Transverse colon (tissue), 4 donors: ENCODE data around the gene ARIH1. TPM values are rescaled to one million over a fixed set of nuclear protein-coding genes. Genes with fewer than 3 reads are reported as not detected.
"Not testable (repeated sequence)": the region's sequence is repeated elsewhere in the genome, so short reads cannot be mapped to it uniquely, and the experiment has no call there.

Experiments
- DNase-seq: peaks from one replicate; pipeline ENCODE4 v3.0.0-alpha.2; 2019
- H3K27ac ChIP-seq, 4 donors: fragments of 200-600 bp; sonication (generic); 2 replicates each; pipeline ENCODE4 v1.5.1; 2016 to 2018; ENCODE audit warnings: inconsistent platforms in 4 of 4
- H3K27me3 ChIP-seq: fragments of 200-600 bp; sonication (generic); 2 replicates; pipeline ENCODE4 v1.5.1; 2017; ENCODE audit warnings: inconsistent platforms
- H3K36me3 ChIP-seq, 4 donors: fragments of 200-600 bp; sonication (generic); 2 replicates each; pipeline ENCODE4 v1.5.1; 2017 to 2019; ENCODE audit warnings: inconsistent platforms in 4 of 4
- H3K4me1 ChIP-seq, 4 donors: fragments of 200-600 bp; sonication (generic); 2 replicates each; pipeline ENCODE4 v1.5.1; 2017 to 2020; ENCODE audit warnings: inconsistent platforms in 4 of 4
- H3K4me3 ChIP-seq, 4 donors: fragments of 200-600 bp; sonication (generic); 1 replicate in 1 of 4; 2 replicates in 3 of 4; pipeline versions ENCODE4 v1.5.1 to v1.6.1; 2017 to 2019; ENCODE audit warnings: inconsistent platforms in 4 of 4
- H3K9me3 ChIP-seq, 2 donors: fragments of 200-600 bp; sonication (generic); 2 replicates each; pipeline ENCODE4 v1.5.1; 2017 to 2019; ENCODE audit warnings: inconsistent platforms in 2 of 2
- EP300 ChIP-seq: sonication (generic); formaldehyde crosslinking; IDR thresholded peaks from one replicate; pipeline ENCODE4 v1.6.1; 2017; ENCODE audit warnings: antibody characterized with exemption, low read depth
- POLR2A ChIP-seq: fragments of 450-650 bp; IDR thresholded peaks from one replicate; pipeline ENCODE4 v1.6.1; 2016; ENCODE audit warnings: antibody characterized with exemption, mild to moderate bottlenecking, moderate library complexity
- POLR2AphosphoS5 ChIP-seq, 3 donors: sonication (generic); formaldehyde crosslinking; IDR thresholded peaks; one replicate each; pipeline ENCODE4 v1.6.1; 2016; ENCODE audit warnings: antibody characterized with exemption in 3 of 3
- WGBS, 2 donors: methylation state at CpG; one replicate each; pipeline ENCODE4 v1.1.5; 2018; ENCODE audit warnings: low coverage in 1 of 2; 5-methylcytosine and 5-hydroxymethylcytosine counted together
- in situ Hi-C, 4 donors: fragments of 200-750 bp; cut with MboI; loops; one replicate each; pipeline versions ENCODE4 v1.15.0 to v1.15.1; 2017; ENCODE audit warnings: low sequenced_read_pairs in 3 of 4, low pct_ligation_motif_present in 1 of 4, low pct_unique_long_range_greater_than_20kb in 1 of 4
- intact Hi-C: fragments of 100-400 bp; cut with DNase I; formaldehyde crosslinking; loops from one replicate; pipeline ENCODE4 v1.15.1; 2023; ENCODE audit warnings: low total_unique reads
- total RNA-seq, 4 donors: library from RNA; depleted of rRNA; stranded (reverse); fragments of >200 nt; gene quantifications; one replicate each; pipeline ENCODE4 v1.1.0, GENCODE V29; 2016
- TF ChIP-seq, protein P1 (sequence below), 5 experiments: fragments of 200-600 bp in 3 of 5; fragments of 450-650 bp in 2 of 5; sonication (generic) in 3 of 5; IDR thresholded peaks; 1 replicate in 2 of 5; 2 replicates in 3 of 5; pipeline ENCODE4 v1.5.1; 2016 to 2017; ENCODE audit warnings: antibody characterized with exemption in 5 of 5, inconsistent platforms in 3 of 5, mild to moderate bottlenecking in 2 of 5, moderate library complexity in 1 of 5

The ARIH1 gene
- total RNA-seq, 4 donors from 2014 or later, result 15.7 to 108 (median 53.1) TPM

DNA sequence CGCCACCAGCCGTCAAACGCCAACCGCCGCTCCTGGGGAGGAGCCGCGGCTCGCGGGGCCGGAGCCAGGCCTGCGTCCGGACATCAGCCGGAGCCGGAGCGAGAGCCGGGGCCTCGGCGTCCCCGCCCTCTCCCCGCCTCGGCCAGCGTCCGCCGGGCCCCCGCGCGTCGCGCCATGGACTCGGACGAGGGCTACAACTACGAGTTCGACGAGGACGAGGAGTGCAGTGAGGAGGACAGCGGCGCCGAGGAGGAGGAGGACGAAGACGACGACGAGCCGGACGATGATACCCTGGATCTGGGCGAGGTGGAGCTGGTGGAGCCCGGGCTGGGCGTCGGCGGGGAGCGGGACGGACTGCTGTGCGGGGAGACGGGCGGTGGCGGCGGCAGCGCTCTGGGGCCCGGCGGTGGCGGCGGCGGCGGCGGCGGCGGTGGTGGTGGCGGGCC lies 359 bp downstream of the ARIH1 start:
- H3K27me3 ChIP-seq, result no peaks in the 10 kb centered on the region
- DNase-seq, result no peak
- peak overlapping the region; percentile 69 to 89 (median 79) for H3K4me3 ChIP-seq
- peaks cover 0 to 6% (median 2%) of the 10 kb centered on the region in 4 donors for H3K36me3 ChIP-seq
- 0% methylated on average over 2 of the region's 67 CpGs; no CpG with 5 or more reads in 1 of the 2 donors for WGBS, 2 donors
- peaks cover 24 to 45% (median 31%) of the 10 kb centered on the region in 4 donors for H3K4me1 ChIP-seq
- H3K9me3 ChIP-seq, result no peaks in the 10 kb centered on the region
- peak overlapping the region; percentile 96 to 100 (median 98) for H3K27ac ChIP-seq
- intact Hi-C loops, result loop anchor here (5.0 kb wide), 1 partner anchor 97 kb away; the partner anchor contains the start of gene HEXA
- in situ Hi-C loops, result loop anchor here in 1 of 4 donors (5.0 kb wide), 1 partner anchor 97 kb away; the partner anchor contains the start of gene HEXA
- TF ChIP-seq POLR2A, result no peak
- no peak for TF ChIP-seq POLR2AphosphoS5 (IDR thresholded peaks at IDR 0.05)
- TF ChIP-seq EP300, result no peak
- TF ChIP-seq, protein P1, sequence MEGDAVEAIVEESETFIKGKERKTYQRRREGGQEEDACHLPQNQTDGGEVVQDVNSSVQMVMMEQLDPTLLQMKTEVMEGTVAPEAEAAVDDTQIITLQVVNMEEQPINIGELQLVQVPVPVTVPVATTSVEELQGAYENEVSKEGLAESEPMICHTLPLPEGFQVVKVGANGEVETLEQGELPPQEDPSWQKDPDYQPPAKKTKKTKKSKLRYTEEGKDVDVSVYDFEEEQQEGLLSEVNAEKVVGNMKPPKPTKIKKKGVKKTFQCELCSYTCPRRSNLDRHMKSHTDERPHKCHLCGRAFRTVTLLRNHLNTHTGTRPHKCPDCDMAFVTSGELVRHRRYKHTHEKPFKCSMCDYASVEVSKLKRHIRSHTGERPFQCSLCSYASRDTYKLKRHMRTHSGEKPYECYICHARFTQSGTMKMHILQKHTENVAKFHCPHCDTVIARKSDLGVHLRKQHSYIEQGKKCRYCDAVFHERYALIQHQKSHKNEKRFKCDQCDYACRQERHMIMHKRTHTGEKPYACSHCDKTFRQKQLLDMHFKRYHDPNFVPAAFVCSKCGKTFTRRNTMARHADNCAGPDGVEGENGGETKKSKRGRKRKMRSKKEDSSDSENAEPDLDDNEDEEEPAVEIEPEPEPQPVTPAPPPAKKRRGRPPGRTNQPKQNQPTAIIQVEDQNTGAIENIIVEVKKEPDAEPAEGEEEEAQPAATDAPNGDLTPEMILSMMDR (IDR thresholded peaks at IDR 0.05), result no peak

DNA sequence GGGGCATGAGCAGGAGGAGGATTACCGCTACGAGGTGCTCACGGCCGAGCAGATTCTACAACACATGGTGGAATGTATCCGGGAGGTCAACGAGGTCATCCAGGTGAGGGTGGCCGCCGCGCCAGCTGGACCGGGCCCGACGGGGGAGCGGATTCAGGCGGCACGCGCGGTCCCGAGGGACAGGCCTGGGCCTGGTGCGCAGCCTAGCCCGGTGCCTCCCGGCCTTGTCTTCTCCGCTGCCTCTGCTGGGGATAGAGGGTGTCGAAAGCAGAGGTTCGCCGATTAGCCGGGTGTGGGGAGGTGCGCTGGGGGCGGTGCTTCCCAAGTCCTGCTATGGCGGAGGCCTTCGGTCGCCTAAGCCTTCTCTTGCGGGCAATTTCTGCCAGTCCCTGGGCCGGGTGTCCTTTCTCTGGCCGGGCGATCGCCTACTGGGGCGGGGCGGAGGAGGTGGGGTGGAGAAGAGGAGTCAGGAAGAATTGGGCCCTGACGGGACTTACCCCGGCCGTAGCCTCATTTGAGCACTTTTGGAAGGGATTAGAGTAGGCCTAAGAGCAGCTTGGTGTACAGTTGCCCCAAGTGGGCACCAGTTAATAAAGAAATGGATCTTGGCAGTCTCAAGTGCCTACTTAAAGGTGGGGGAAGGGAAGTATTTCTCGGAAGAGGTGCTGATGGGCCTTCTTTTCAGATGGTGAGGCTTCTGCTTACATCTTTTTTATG lies 940 bp downstream of the ARIH1 start:
- Histone ChIP-seq H3K9me3 (no peaks in the 10 kb centered on the region), H3K4me1 (peaks cover 24 to 50% (median 31%) of the 10 kb centered on the region in 4 donors)
- in situ Hi-C loops, result loop anchor here in 1 of 4 donors (5.0 kb wide), 1 partner anchor 98 kb away; the partner anchor contains the start of gene HEXA

DNA sequence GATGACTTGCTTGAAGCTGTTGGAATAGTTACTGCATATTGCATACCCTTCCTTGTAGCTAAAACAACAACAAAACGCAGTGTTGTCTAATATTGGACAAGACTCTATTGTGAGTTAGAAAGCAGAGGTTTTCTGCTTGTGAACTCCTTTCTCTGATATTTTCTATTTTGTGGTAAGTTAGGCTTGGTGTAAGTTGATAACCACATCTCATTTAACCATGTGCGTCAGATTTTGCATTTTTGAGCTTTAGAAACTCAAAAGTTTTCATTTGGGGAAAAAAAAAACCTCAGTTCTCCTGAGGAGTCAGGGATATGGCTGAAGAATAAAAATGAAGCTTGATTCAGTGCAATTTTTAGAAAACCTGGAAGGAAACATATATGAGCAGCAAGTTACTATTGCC lies 1.5 kb downstream of the ARIH1 start:
- intact Hi-C loops (no loop called here), in situ Hi-C loops (no loop called here)
- DNase-seq, result no peak
- Histone ChIP-seq H3K4me1 (peaks cover 24 to 56% (median 31%) of the 10 kb centered on the region in 4 donors), H3K36me3 (peaks cover 0 to 8% (median 3%) of the 10 kb centered on the region in 4 donors), H3K27ac (peak overlapping the region; percentile 96 to 100 (median 98)), H3K4me3 (peak overlapping the region; percentile 69 to 89 (median 79)), H3K9me3 (no peaks in the 10 kb centered on the region), H3K27me3 (no peaks in the 10 kb centered on the region)
- 1 to 17% methylated on average over 2 of the region's 2 CpGs for whole genome bisulfite sequencing, 2 donors
- TF ChIP-seq, protein P1 (IDR thresholded peaks at IDR 0.05), result no peak
- no peak for TF ChIP-seq EP300
- no peak for TF ChIP-seq POLR2AphosphoS5 (IDR thresholded peaks at IDR 0.05)
- no peak for TF ChIP-seq POLR2A

More for the DNA sequence above, 940 bp downstream of the ARIH1 start:
- Histone ChIP-seq H3K36me3 (peaks cover 0 to 8% (median 3%) of the 10 kb centered on the region in 4 donors), H3K27ac (peak overlapping the region; percentile 96 to 100 (median 98)), H3K4me3 (peak overlapping the region; percentile 69 to 89 (median 79)), H3K27me3 (no peaks in the 10 kb centered on the region)
- peak; percentile 85 for DNase-seq
- TF ChIP-seq POLR2A, result peak; percentile 89
- TF ChIP-seq, protein P1 (IDR thresholded peaks at IDR 0.05), result peak in 1 of 5 experiments; percentile 31
- TF ChIP-seq POLR2AphosphoS5 (IDR thresholded peaks at IDR 0.05), result peak; percentile 47 to 91 (median 86)
- no peak for TF ChIP-seq EP300
- WGBS, 2 donors, result 1% methylated on average over 16 of the region's 42 CpGs; no CpG with 5 or more reads in 1 of the 2 donors
- intact Hi-C loops, result loop anchor here (5.0 kb wide), 1 partner anchor 98 kb away; the partner anchor contains the start of gene HEXA

DNA sequence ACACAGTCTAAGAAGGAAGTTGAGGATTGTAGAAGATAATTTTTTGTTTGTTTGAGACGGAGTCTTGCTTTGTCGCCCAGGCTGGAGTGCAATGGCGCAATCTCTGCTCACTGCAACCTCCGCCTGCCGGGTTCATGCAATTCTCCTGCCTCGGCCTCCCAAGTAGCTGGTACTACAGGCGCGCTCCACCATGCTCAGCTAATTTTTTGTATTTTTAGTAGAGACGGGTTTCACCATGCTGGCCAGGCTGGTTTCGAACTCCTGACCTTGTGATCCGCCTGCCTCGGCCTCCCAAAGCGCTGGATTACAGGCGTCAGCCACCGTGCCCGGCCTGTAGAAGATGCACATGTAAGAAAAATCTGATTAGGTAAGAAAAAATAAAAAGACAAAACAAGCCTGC lies 2.2 kb downstream of the ARIH1 start:
- peaks cover 28 to 63% (median 31%) of the 10 kb centered on the region in 4 donors for H3K4me1 ChIP-seq
- DNase-seq, H3K9me3 ChIP-seq, in situ Hi-C loops, H3K36me3 ChIP-seq, intact Hi-C loops, H3K27me3 ChIP-seq: not testable (repeated sequence)
- 20 to 84% methylated on average over 1 to 16 of the region's 16 CpGs for WGBS, 2 donors
- H3K27ac ChIP-seq, result peak overlapping the region; percentile 96 to 100 (median 98)
- H3K4me3 ChIP-seq, result peak overlapping the region in 2 of 4 donors; percentile 69 to 74
